Astrocyte (in vitro differentiated cells and primary cell): ENCODE data around the gene LIN28B. TPM values are rescaled to one million over a fixed set of nuclear protein-coding genes. Genes with fewer than 3 reads are reported as not detected.
"Not testable (repeated sequence)": the region's sequence is repeated elsewhere in the genome, so short reads cannot be mapped to it uniquely, and the experiment has no call there.

Experiments
- DNase-seq: peaks from one replicate; pipeline ENCODE4 v3.0.0-alpha.2; 2010; ENCODE audit warnings: low read depth
- FAIRE-seq: peaks from 2 replicates; lab custom pipeline; 2011; peaks lifted over from hg19 to GRCh38; lab: Jason Lieb, UNC
- H2AFZ ChIP-seq: 2 replicates; pipeline ENCODE4 v1.6.0; 2012; ENCODE audit warnings: low read depth, low read length, inconsistent platforms
- H3K27ac ChIP-seq: 2 replicates; pipeline ENCODE4 v1.5.1; 2011; ENCODE audit warnings: low read depth, low read length, inconsistent platforms
- H3K27me3 ChIP-seq: 2 replicates; pipeline ENCODE4 v1.6.0; 2011; ENCODE audit warnings: low read length, inconsistent platforms; ENCODE audit not compliant: insufficient read depth
- H3K36me3 ChIP-seq: 2 replicates; pipeline ENCODE4 v1.5.1; 2011; ENCODE audit warnings: low read length, inconsistent platforms; ENCODE audit not compliant: insufficient read depth
- H3K4me1 ChIP-seq: 2 replicates; pipeline ENCODE4 v1.5.1; 2011; ENCODE audit warnings: low read length, inconsistent platforms; ENCODE audit not compliant: insufficient read depth
- H3K4me2 ChIP-seq: 2 replicates; pipeline ENCODE4 v1.6.0; 2012; ENCODE audit warnings: low read length, inconsistent platforms
- H3K4me3 ChIP-seq: 2 replicates; pipeline ENCODE4 v1.5.1; 2011; ENCODE audit warnings: low read depth, mild to moderate bottlenecking, low read length, inconsistent platforms; ENCODE audit not compliant: insufficient read depth
- H3K79me2 ChIP-seq: 2 replicates; pipeline ENCODE4 v1.6.0; 2012; ENCODE audit warnings: mild to moderate bottlenecking, low read length, inconsistent platforms; ENCODE audit not compliant: insufficient read depth
- H3K9ac ChIP-seq: 2 replicates; pipeline ENCODE4 v1.6.0; 2012; ENCODE audit warnings: mild to moderate bottlenecking, low read length, inconsistent platforms
- H3K9me3 ChIP-seq: 2 replicates; pipeline ENCODE4 v1.5.1; 2012; ENCODE audit warnings: low read depth, mild to moderate bottlenecking, low read length, inconsistent platforms; ENCODE audit not compliant: insufficient read depth
- H4K20me1 ChIP-seq: 2 replicates; pipeline ENCODE4 v1.6.0; 2012; ENCODE audit warnings: low read length, inconsistent platforms; ENCODE audit not compliant: insufficient read depth
- H3K27ac Mint-ChIP-seq: one replicate; pipeline ENCODE4 v1.8.0; 2021; ENCODE audit warnings: mild to moderate bottlenecking, mixed read lengths; ENCODE audit not compliant: unreplicated experiment
- H3K27me3 Mint-ChIP-seq: one replicate; pipeline ENCODE4 v1.8.0; 2021; ENCODE audit warnings: low read depth, mixed read lengths; ENCODE audit not compliant: unreplicated experiment
- H3K36me3 Mint-ChIP-seq: one replicate; pipeline ENCODE4 v1.8.0; 2021; ENCODE audit warnings: low read depth, mixed read lengths; ENCODE audit not compliant: unreplicated experiment
- H3K4me1 Mint-ChIP-seq: one replicate; pipeline ENCODE4 v1.8.0; 2021; ENCODE audit warnings: low read depth, mixed read lengths; ENCODE audit not compliant: unreplicated experiment
- H3K4me3 Mint-ChIP-seq: one replicate; pipeline ENCODE4 v1.8.0; 2021; ENCODE audit warnings: mild to moderate bottlenecking, moderate library complexity, mixed read lengths; ENCODE audit not compliant: unreplicated experiment
- H3K9me3 Mint-ChIP-seq: one replicate; pipeline ENCODE4 v1.8.0; 2021; ENCODE audit warnings: mild to moderate bottlenecking, mixed read lengths; ENCODE audit not compliant: unreplicated experiment
- CTCF ChIP-seq: IDR thresholded peaks from 2 replicates; pipeline ENCODE4 v1.5.1; 2011; ENCODE audit warnings: low read depth, mild to moderate bottlenecking, inconsistent platforms, low read length, moderate library complexity; ENCODE audit not compliant: insufficient read depth
- EZH2 ChIP-seq: IDR thresholded peaks from 2 replicates; pipeline ENCODE4 v1.6.1; 2012; ENCODE audit warnings: mild to moderate bottlenecking, low read length, inconsistent platforms; ENCODE audit not compliant: insufficient read depth
- total RNA-seq: library from RNA; stranded (reverse); gene quantifications from 2 replicates; pipeline ENCODE4 v1.2.1, GENCODE V29; 2021

LIN28B gene
- total RNA-seq, 1 donor from 2014 or later = 29.0 TPM

- no peak overlapping the region for H2AFZ ChIP-seq
- FAIRE-seq (no peak), DNase-seq (no peak)
- H3K27me3 ChIP-seq = no peaks in the 10 kb centered on the region
- Mint-ChIP-seq H3K4me3 (no peak overlapping the region), H3K27ac (no peak overlapping the region), H3K4me1 (peaks cover 3% of the 10 kb centered on the region), H3K36me3 (no peaks in the 10 kb centered on the region), H3K27me3 (no peaks in the 10 kb centered on the region), H3K9me3 (no peaks in the 10 kb centered on the region)
- no peak overlapping the region for H3K27ac ChIP-seq
- no peaks in the 10 kb centered on the region for H3K79me2 ChIP-seq
- H3K4me2 ChIP-seq = no peak overlapping the region
- no peak overlapping the region for H3K9ac ChIP-seq
- no peaks in the 10 kb centered on the region for H3K9me3 ChIP-seq
- H3K36me3 ChIP-seq = no peaks in the 10 kb centered on the region
- H4K20me1 ChIP-seq = no peaks in the 10 kb centered on the region
- H3K4me3 ChIP-seq = no peak overlapping the region
- TF ChIP-seq EZH2 (no peak), CTCF (no peak)
- no peaks in the 10 kb centered on the region for H3K4me1 ChIP-seq
Observed at GRCh38 chr6:105069821-105070445, 113.0 kb downstream of the LIN28B start.

GRCh38 chr6:105072798-105073199 is 115.9 kb downstream of the LIN28B start:
- Mint-ChIP-seq H3K9me3 (no peaks in the 10 kb centered on the region), H3K27ac (no peak overlapping the region), H3K27me3 (no peaks in the 10 kb centered on the region), H3K4me3 (no peak overlapping the region), H3K4me1 (peaks cover 3% of the 10 kb centered on the region), H3K36me3 (no peaks in the 10 kb centered on the region)
- H3K79me2 ChIP-seq = no peaks in the 10 kb centered on the region
- FAIRE-seq = no peak
- no peak overlapping the region for H3K9ac ChIP-seq
- no peak overlapping the region for H3K27ac ChIP-seq
- no peaks in the 10 kb centered on the region for H4K20me1 ChIP-seq
- no peak overlapping the region for H2AFZ ChIP-seq
- no peak overlapping the region for H3K4me2 ChIP-seq
- no peak for TF ChIP-seq CTCF
- TF ChIP-seq EZH2 = no peak
- H3K4me3 ChIP-seq = no peak overlapping the region
- DNase-seq = peak; percentile 10
- no peaks in the 10 kb centered on the region for H3K27me3 ChIP-seq
- no peaks in the 10 kb centered on the region for H3K4me1 ChIP-seq
- H3K36me3 ChIP-seq = no peaks in the 10 kb centered on the region
- H3K9me3 ChIP-seq = no peaks in the 10 kb centered on the region

- FAIRE-seq (peak; percentile 41), DNase-seq (no peak)
- H3K9me3 Mint-ChIP-seq = no peaks in the 10 kb centered on the region
- Histone ChIP-seq H3K9ac (no peak overlapping the region), H3K4me3 (no peak overlapping the region), H4K20me1 (no peaks in the 10 kb centered on the region), H3K4me1 (no peaks in the 10 kb centered on the region), H3K27me3 (no peaks in the 10 kb centered on the region), H3K4me2 (no peak overlapping the region), H3K36me3 (no peaks in the 10 kb centered on the region), H2AFZ (no peak overlapping the region), H3K9me3 (no peaks in the 10 kb centered on the region), H3K79me2 (no peaks in the 10 kb centered on the region), H3K27ac (no peak overlapping the region)
- TF ChIP-seq CTCF (no peak), EZH2 (no peak)
- H3K27me3 Mint-ChIP-seq = no peaks in the 10 kb centered on the region
- H3K27ac Mint-ChIP-seq = no peak overlapping the region
- no peaks in the 10 kb centered on the region for H3K4me1 Mint-ChIP-seq
- H3K36me3 Mint-ChIP-seq = no peaks in the 10 kb centered on the region
- H3K4me3 Mint-ChIP-seq = no peak overlapping the region
Observed at GRCh38 chr6:105075210-105075609, 118.3 kb downstream of the LIN28B start.

GRCh38 chr6:105076418-105076817 is 119.5 kb downstream of the LIN28B start:
- H3K4me2 ChIP-seq, H3K4me3 ChIP-seq, H2AFZ ChIP-seq, FAIRE-seq, H3K36me3 ChIP-seq, H3K9me3 Mint-ChIP-seq, H4K20me1 ChIP-seq, H3K4me3 Mint-ChIP-seq, H3K79me2 ChIP-seq, H3K9ac ChIP-seq, H3K27me3 ChIP-seq, H3K4me1 ChIP-seq, H3K27me3 Mint-ChIP-seq, H3K27ac Mint-ChIP-seq, H3K36me3 Mint-ChIP-seq, H3K9me3 ChIP-seq, H3K27ac ChIP-seq, H3K4me1 Mint-ChIP-seq, DNase-seq: not testable (repeated sequence)
